OCI-LY1 (cell line): ENCODE measurements around the gene YBX2.

Experiments
- H2AFZ ChIP-seq: fragments of 200-600 bp; sonication (generic), shearing (Covaris generic); 2 replicates; pipeline ENCODE4 v1.6.0; 2014; ENCODE audit warnings: antibody characterized with exemption, mild to moderate bottlenecking, low read length
- H3F3A ChIP-seq: fragments of 200-600 bp; sonication (generic), shearing (Covaris generic); 2 replicates; pipeline ENCODE4 v1.6.0; 2014; ENCODE audit warnings: mild to moderate bottlenecking, antibody characterized with exemption, low read length, moderate library complexity; ENCODE audit not compliant: insufficient read depth
- H3K27ac ChIP-seq: fragments of 200-600 bp; sonication (generic); 2 replicates; pipeline ENCODE4 v1.5.1; 2014; ENCODE audit warnings: low read length, mixed run types, mild to moderate bottlenecking, low read depth; ENCODE audit not compliant: poor library complexity, severe bottlenecking
- H3K27me3 ChIP-seq: fragments of 200-600 bp; sonication (generic); 2 replicates; pipeline ENCODE4 v1.6.0; 2014; ENCODE audit warnings: antibody characterized with exemption, mild to moderate bottlenecking, low read length, moderate library complexity; ENCODE audit not compliant: insufficient read depth
- H3K36me3 ChIP-seq: fragments of 200-600 bp; sonication (generic); 2 replicates; pipeline ENCODE4 v1.6.1; 2014; ENCODE audit warnings: mild to moderate bottlenecking, antibody characterized with exemption, low read length, moderate library complexity, mixed read lengths; ENCODE audit not compliant: insufficient read depth
- H3K4me1 ChIP-seq: fragments of 200-600 bp; sonication (generic); 2 replicates; pipeline ENCODE4 v1.5.1; 2014; ENCODE audit warnings: mild to moderate bottlenecking, low read length, moderate library complexity; ENCODE audit not compliant: insufficient read depth, severe bottlenecking
- H3K4me2 ChIP-seq: fragments of 200-600 bp; sonication (generic), shearing (Covaris generic); 2 replicates; pipeline ENCODE4 v1.6.1; 2014; ENCODE audit warnings: low read length
- H3K4me3 ChIP-seq: fragments of 200-600 bp; sonication (generic); 2 replicates; pipeline ENCODE4 v1.5.1; 2014; ENCODE audit warnings: low read length, low read depth, mild to moderate bottlenecking, mixed read lengths; ENCODE audit not compliant: poor library complexity, severe bottlenecking
- H3K79me2 ChIP-seq: fragments of 200-600 bp; shearing (Covaris generic); 2 replicates; pipeline ENCODE4 v1.6.1; 2016; ENCODE audit warnings: mixed run types, low read length, mixed read lengths; ENCODE audit not compliant: insufficient read depth
- H3K9ac ChIP-seq: fragments of 200-600 bp; sonication (generic), shearing (Covaris generic); 2 replicates; pipeline ENCODE4 v1.6.1; 2014; ENCODE audit warnings: mild to moderate bottlenecking, low read length, mixed read lengths
- H3K9me2 ChIP-seq: fragments of 200-600 bp; sonication (generic), shearing (Covaris generic); 2 replicates; pipeline ENCODE4 v1.6.1; 2014; ENCODE audit warnings: low read depth, mild to moderate bottlenecking, low read length, mixed read lengths
- H3K9me3 ChIP-seq: fragments of 200-600 bp; shearing (Covaris generic); 2 replicates; pipeline ENCODE4 v1.6.1; 2014; ENCODE audit warnings: low read length, mixed read lengths
- H4K20me1 ChIP-seq: fragments of 200-600 bp; sonication (generic), shearing (Covaris generic); 2 replicates; pipeline ENCODE4 v1.6.0; 2016; ENCODE audit warnings: mild to moderate bottlenecking, low read length; ENCODE audit not compliant: insufficient read depth
- CTCF ChIP-seq: fragments of 200-600 bp; sonication (generic), shearing (Covaris generic); IDR thresholded peaks from 2 replicates; pipeline ENCODE4 v1.5.1; 2017; ENCODE audit warnings: mild to moderate bottlenecking, antibody characterized with exemption, low read length, moderate library complexity, mixed read lengths
- EZH2 ChIP-seq: fragments of 200-600 bp; sonication (generic), shearing (Covaris generic); IDR thresholded peaks from 2 replicates; pipeline ENCODE4 v1.8.0; 2017; ENCODE audit warnings: borderline replicate concordance, mixed run types, mild to moderate bottlenecking, antibody characterized with exemption, low read length, moderate library complexity, mixed read lengths

Gene YBX2

GRCh38 chr17:7292194-7292593, 2.2 kb downstream of the YBX2 start:
- no peak overlapping the region for H3K9ac ChIP-seq
- H3K9me2 ChIP-seq: no peaks in the 10 kb centered on the region
- H3K27me3 ChIP-seq: peaks cover 5% of the 10 kb centered on the region
- peaks cover 19% of the 10 kb centered on the region for H3K4me1 ChIP-seq
- H3F3A ChIP-seq: no peaks in the 10 kb centered on the region
- TF ChIP-seq EZH2 (no peak), CTCF (no peak)
- H4K20me1 ChIP-seq: no peaks in the 10 kb centered on the region
- H3K4me2 ChIP-seq: no peak overlapping the region
- no peaks in the 10 kb centered on the region for H3K9me3 ChIP-seq
- no peak overlapping the region for H2AFZ ChIP-seq
- H3K79me2 ChIP-seq: no peaks in the 10 kb centered on the region
- no peak overlapping the region for H3K27ac ChIP-seq
- H3K4me3 ChIP-seq: no peak overlapping the region
- H3K36me3 ChIP-seq: no peaks in the 10 kb centered on the region

GRCh38 chr17:7290685-7291084, 3.8 kb downstream of the YBX2 start:
- Histone ChIP-seq H3K4me1 (peaks cover 10% of the 10 kb centered on the region), H3K4me3 (no peak overlapping the region), H3K79me2 (no peaks in the 10 kb centered on the region), H3K9me3 (no peaks in the 10 kb centered on the region), H3F3A (no peaks in the 10 kb centered on the region), H3K36me3 (no peaks in the 10 kb centered on the region), H3K9me2 (no peaks in the 10 kb centered on the region), H3K4me2 (no peak overlapping the region), H3K27ac (no peak overlapping the region), H2AFZ (no peak overlapping the region), H4K20me1 (no peaks in the 10 kb centered on the region), H3K27me3 (peaks cover 11% of the 10 kb centered on the region), H3K9ac (no peak overlapping the region)
- TF ChIP-seq CTCF (no peak), EZH2 (no peak)

- H3K4me2 ChIP-seq: no peak overlapping the region
- H2AFZ ChIP-seq: no peak overlapping the region
- H4K20me1 ChIP-seq: no peaks in the 10 kb centered on the region
- H3K4me1 ChIP-seq: peaks cover 7% of the 10 kb centered on the region
- H3K27ac ChIP-seq: no peak overlapping the region
- TF ChIP-seq EZH2 (no peak), CTCF (no peak)
- H3F3A ChIP-seq: no peaks in the 10 kb centered on the region
- H3K9me2 ChIP-seq: no peaks in the 10 kb centered on the region
- H3K79me2 ChIP-seq: no peaks in the 10 kb centered on the region
- no peaks in the 10 kb centered on the region for H3K36me3 ChIP-seq
- no peaks in the 10 kb centered on the region for H3K9me3 ChIP-seq
- H3K9ac ChIP-seq: no peak overlapping the region
- peaks cover 12% of the 10 kb centered on the region for H3K27me3 ChIP-seq
- H3K4me3 ChIP-seq: no peak overlapping the region
Measured at GRCh38 chr17:7290166-7290565, 4.3 kb downstream of the YBX2 start.
